Measurements from ENCODE around the gene HNF4A.
"Not testable (repeated sequence)": the region's sequence is repeated elsewhere in the genome, so short reads cannot be mapped to it uniquely, and the experiment has no call there.

The HNF4A gene

GRCh38 chr20:44345941-44346340 is 9.6 kb upstream of the HNF4A start:
- ATAC-seq, result not testable (repeated sequence)

GRCh38 chr20:44348168-44348659 is 7.3 kb upstream of the HNF4A start:
- no peak for ATAC-seq

- no peak for ATAC-seq
Measured at GRCh38 chr20:44349349-44349748, 6.2 kb upstream of the HNF4A start.

- no peak for ATAC-seq
Measured at GRCh38 chr20:44350567-44350966, 4.9 kb upstream of the HNF4A start.

GRCh38 chr20:44354979-44355497 is 461 bp upstream of the HNF4A start:
- ATAC-seq, result no peak

GRCh38 chr20:44356353-44356723 is 839 bp downstream of the HNF4A start:
- ATAC-seq, result no peak

GRCh38 chr20:44357020-44357419 is 1.5 kb downstream of the HNF4A start:
- ATAC-seq, result no peak

GRCh38 chr20:44357555-44358125 is 2.1 kb downstream of the HNF4A start:
- no peak for ATAC-seq

GRCh38 chr20:44358776-44359175 is 3.3 kb downstream of the HNF4A start:
- ATAC-seq, result no peak

GRCh38 chr20:44360221-44360620 is 4.7 kb downstream of the HNF4A start:
- no peak for ATAC-seq

- no peak for ATAC-seq
Measured at GRCh38 chr20:44361021-44361420, 5.5 kb downstream of the HNF4A start.

GRCh38 chr20:44362466-44362940 is 7.0 kb downstream of the HNF4A start:
- ATAC-seq, result no peak

- ATAC-seq, result no peak
Measured at GRCh38 chr20:44364068-44364467, 8.6 kb downstream of the HNF4A start.

- ATAC-seq, result no peak
Measured at GRCh38 chr20:44364780-44365179, 9.3 kb downstream of the HNF4A start.

GRCh38 chr20:44367746-44368145 is 12.2 kb downstream of the HNF4A start:
- ATAC-seq, result no peak

- no peak for ATAC-seq
Measured at GRCh38 chr20:44370639-44371218, 15.2 kb downstream of the HNF4A start.

GRCh38 chr20:44382641-44383040 is 27.1 kb downstream of the HNF4A start:
- no peak for ATAC-seq

GRCh38 chr20:44384423-44385027 is 29.0 kb downstream of the HNF4A start:
- ATAC-seq, result peak; percentile 72

- ATAC-seq, result peak; percentile 80 to 88
Measured at GRCh38 chr20:44388466-44389023, 33.0 kb downstream of the HNF4A start.

GRCh38 chr20:44389871-44390270 is 34.4 kb downstream of the HNF4A start:
- no peak for ATAC-seq

GRCh38 chr20:44390280-44390679 is 34.8 kb downstream of the HNF4A start:
- ATAC-seq, result no peak

- ATAC-seq, result no peak
Measured at GRCh38 chr20:44392088-44392775, 36.7 kb downstream of the HNF4A start.
